HEK293 (cell line): Measurements from ENCODE around the gene VAV3.

ENCODE experiments used
- CTCF ChIA-PET: fragments of 350-600 bp; formaldehyde crosslinking; extraction: SDS; loops from one replicate; lab custom pipeline; 2021; ENCODE audit warnings: antibody characterized with exemption; lab: Yijun Ruan, JAX
- POLR2A ChIA-PET: fragments of 300-600 bp; formaldehyde crosslinking; extraction: SDS; loops from one replicate; lab custom pipeline; 2020; ENCODE audit warnings: antibody characterized with exemption, inconsistent platforms; lab: Yijun Ruan, JAX
- H3K27ac ChIP-seq: fragments of 200-500 bp; sonication (Bioruptor generic); 2 replicates; pipeline ENCODE4 v1.5.1; 2014; ENCODE audit warnings: low read depth, low read length, control low read depth, inconsistent platforms; ENCODE audit errors: extremely low read depth
- H3K36me3 ChIP-seq, 2 experiments: fragments of 200-500 bp in 1 of 2; sonication (Bioruptor generic) in 1 of 2; 1 replicate in 1 of 2; 2 replicates in 1 of 2; pipeline ENCODE4 v1.5.1; 2014 to 2017; ENCODE audit warnings: inconsistent platforms in 2 of 2, low read length in 2 of 2; ENCODE audit not compliant: control insufficient read depth in 2 of 2, insufficient read depth in 1 of 2
- H3K4me1 ChIP-seq: fragments of 200-500 bp; sonication (Bioruptor generic); 2 replicates; pipeline ENCODE4 v1.5.1; 2014; ENCODE audit warnings: mild to moderate bottlenecking, low read length, inconsistent platforms; ENCODE audit not compliant: control insufficient read depth, insufficient read depth
- H3K4me3 ChIP-seq: 2 replicates; pipeline ENCODE4 v1.5.1; 2011; ENCODE audit warnings: low read depth, mild to moderate bottlenecking, control low read depth, low read length, moderate library complexity
- H3K9me3 ChIP-seq: fragments of 200-500 bp; sonication (Bioruptor generic); 2 replicates; pipeline ENCODE4 v1.5.1; 2014; ENCODE audit warnings: low read depth, low read length, inconsistent platforms; ENCODE audit not compliant: control insufficient read depth, insufficient read depth
- IKZF3 ChIP-seq: fragments of 450-650 bp; IDR thresholded peaks from 2 replicates; pipeline ENCODE4 v1.5.0; 2018; ENCODE audit warnings: missing biosample characterization, mild to moderate bottlenecking, missing genetic modification characterization, moderate library complexity
- INSM2 ChIP-seq: fragments of 450-650 bp; formaldehyde crosslinking; IDR thresholded peaks from 2 replicates; pipeline ENCODE4 v1.5.1; 2016; ENCODE audit warnings: missing biosample characterization, missing genetic modification characterization
- KLF17 ChIP-seq: fragments of 450-650 bp; formaldehyde crosslinking; IDR thresholded peaks from 2 replicates; pipeline ENCODE4 v1.5.1; 2016; ENCODE audit warnings: missing biosample characterization, missing genetic modification characterization
- MYNN ChIP-seq: fragments of 450-650 bp; formaldehyde crosslinking; IDR thresholded peaks from 2 replicates; pipeline ENCODE4 v1.5.1; 2016; ENCODE audit warnings: missing biosample characterization, missing genetic modification characterization, borderline replicate concordance
- SCRT1 ChIP-seq: fragments of 450-650 bp; formaldehyde crosslinking; IDR thresholded peaks from 2 replicates; pipeline ENCODE4 v1.5.1; 2016; ENCODE audit warnings: missing biosample characterization, missing genetic modification characterization, borderline replicate concordance
- WT1 ChIP-seq: fragments of 450-650 bp; formaldehyde crosslinking; IDR thresholded peaks from 2 replicates; pipeline ENCODE4 v1.5.1; 2016; ENCODE audit warnings: missing biosample characterization, missing genetic modification characterization
- ZBTB10 ChIP-seq: fragments of 450-650 bp; formaldehyde crosslinking; IDR thresholded peaks from 2 replicates; pipeline ENCODE4 v1.5.1; 2016; ENCODE audit warnings: missing biosample characterization, missing genetic modification characterization
- ZBTB20 ChIP-seq: fragments of 450-650 bp; formaldehyde crosslinking; IDR thresholded peaks from 2 replicates; pipeline ENCODE4 v1.5.1; 2016; ENCODE audit warnings: missing biosample characterization, missing genetic modification characterization
- ZEB2 ChIP-seq: fragments of 450-650 bp; formaldehyde crosslinking; IDR thresholded peaks from 2 replicates; pipeline ENCODE4 v1.5.1; 2016; ENCODE audit warnings: missing biosample characterization, missing genetic modification characterization
- ZNF138 ChIP-seq: fragments of 450-650 bp; formaldehyde crosslinking; IDR thresholded peaks from 2 replicates; pipeline ENCODE4 v1.5.1; 2016; ENCODE audit warnings: missing biosample characterization, missing genetic modification characterization, borderline replicate concordance
- ZNF146 ChIP-seq: fragments of 450-650 bp; formaldehyde crosslinking; IDR thresholded peaks from 2 replicates; pipeline ENCODE4 v1.5.1; 2016; ENCODE audit warnings: missing biosample characterization, missing genetic modification characterization
- ZNF155 ChIP-seq: fragments of 450-650 bp; formaldehyde crosslinking; IDR thresholded peaks from 2 replicates; pipeline ENCODE4 v1.5.1; 2016; ENCODE audit warnings: missing biosample characterization, missing genetic modification characterization
- ZNF223 ChIP-seq: fragments of 450-650 bp; formaldehyde crosslinking; IDR thresholded peaks from 2 replicates; pipeline ENCODE4 v1.5.1; 2016; ENCODE audit warnings: missing biosample characterization, missing genetic modification characterization
- ZNF292 ChIP-seq: fragments of 450-650 bp; formaldehyde crosslinking; IDR thresholded peaks from 2 replicates; pipeline ENCODE4 v1.5.1; 2016; ENCODE audit warnings: low read depth, missing biosample characterization, missing genetic modification characterization, borderline replicate concordance
- ZNF391 ChIP-seq: fragments of 450-650 bp; formaldehyde crosslinking; IDR thresholded peaks from 2 replicates; pipeline ENCODE4 v1.5.1; 2016; ENCODE audit warnings: low read depth, missing biosample characterization, missing genetic modification characterization, borderline replicate concordance
- ZNF555 ChIP-seq: fragments of 450-650 bp; formaldehyde crosslinking; conservative IDR thresholded peaks from 2 replicates; pipeline ENCODE4 v1.5.1; 2017; ENCODE audit warnings: missing biosample characterization, mild to moderate bottlenecking, missing genetic modification characterization, inconsistent platforms
- ZNF585B ChIP-seq: fragments of 450-650 bp; formaldehyde crosslinking; IDR thresholded peaks from 2 replicates; pipeline ENCODE4 v1.5.1; 2016; ENCODE audit warnings: missing biosample characterization, missing genetic modification characterization
- ZNF596 ChIP-seq: fragments of 450-650 bp; IDR thresholded peaks from 2 replicates; pipeline ENCODE4 v1.5.0; 2018; ENCODE audit warnings: missing biosample characterization, mild to moderate bottlenecking, missing genetic modification characterization, moderate library complexity
- ZNF624 ChIP-seq: fragments of 450-650 bp; formaldehyde crosslinking; IDR thresholded peaks from 2 replicates; pipeline ENCODE4 v1.5.1; 2017; ENCODE audit warnings: missing biosample characterization, missing genetic modification characterization
- ZNF677 ChIP-seq: fragments of 450-650 bp; IDR thresholded peaks from 2 replicates; pipeline ENCODE4 v1.5.0; 2018; ENCODE audit warnings: missing biosample characterization, mild to moderate bottlenecking, missing genetic modification characterization, moderate library complexity
- ZNF747 ChIP-seq: fragments of 450-650 bp; formaldehyde crosslinking; IDR thresholded peaks from 2 replicates; pipeline ENCODE4 v1.5.1; 2016; ENCODE audit warnings: missing biosample characterization, missing genetic modification characterization
- ZNF792 ChIP-seq: fragments of 450-650 bp; formaldehyde crosslinking; IDR thresholded peaks from 2 replicates; pipeline ENCODE4 v1.5.1; 2016; ENCODE audit warnings: missing biosample characterization, missing genetic modification characterization
- TF ChIP-seq, protein P1 (sequence below): fragments of 450-650 bp; formaldehyde crosslinking; IDR thresholded peaks from 2 replicates; pipeline ENCODE4 v1.5.1; 2016; ENCODE audit warnings: missing biosample characterization, missing genetic modification characterization
- TF ChIP-seq, protein P2 (sequence below): fragments of 450-650 bp; formaldehyde crosslinking; IDR thresholded peaks from 2 replicates; pipeline ENCODE4 v1.5.1; 2016; ENCODE audit warnings: missing biosample characterization, missing genetic modification characterization
- TF ChIP-seq, protein P3 (sequence below): fragments of 450-650 bp; formaldehyde crosslinking; IDR thresholded peaks from 2 replicates; pipeline ENCODE4 v1.5.1; 2017; ENCODE audit warnings: missing biosample characterization, missing genetic modification characterization
- TF ChIP-seq, protein P4 (sequence below): fragments of 450-650 bp; formaldehyde crosslinking; IDR thresholded peaks from 2 replicates; pipeline ENCODE4 v1.5.1; 2016; ENCODE audit warnings: missing biosample characterization, missing genetic modification characterization

VAV3 gene

DNA sequence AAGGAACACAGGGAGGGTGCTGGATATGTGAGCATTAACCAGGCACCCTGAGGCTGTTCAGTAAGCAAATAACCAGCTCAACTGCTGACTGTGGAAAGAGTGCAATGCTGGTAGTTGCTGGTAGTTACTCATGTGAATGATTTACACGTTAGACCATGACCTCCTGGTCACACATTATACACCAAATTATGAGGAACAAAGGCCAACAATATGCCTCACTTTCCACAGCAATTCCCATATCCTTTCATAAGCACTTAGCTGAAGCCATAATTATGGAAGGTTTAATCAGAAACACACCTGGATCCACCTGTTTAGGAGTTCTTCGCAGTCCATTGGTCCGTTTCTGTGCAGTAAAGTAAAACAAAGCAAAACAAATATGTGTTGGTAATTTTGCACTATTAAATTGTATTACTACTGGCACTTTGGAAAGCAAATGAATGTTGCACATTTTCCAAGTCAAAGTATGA, 281.8 kb downstream of the VAV3 start (continued):
- TF ChIP-seq KLF17 (tag by site-specific recombination) = no peak
- TF ChIP-seq, protein P1, sequence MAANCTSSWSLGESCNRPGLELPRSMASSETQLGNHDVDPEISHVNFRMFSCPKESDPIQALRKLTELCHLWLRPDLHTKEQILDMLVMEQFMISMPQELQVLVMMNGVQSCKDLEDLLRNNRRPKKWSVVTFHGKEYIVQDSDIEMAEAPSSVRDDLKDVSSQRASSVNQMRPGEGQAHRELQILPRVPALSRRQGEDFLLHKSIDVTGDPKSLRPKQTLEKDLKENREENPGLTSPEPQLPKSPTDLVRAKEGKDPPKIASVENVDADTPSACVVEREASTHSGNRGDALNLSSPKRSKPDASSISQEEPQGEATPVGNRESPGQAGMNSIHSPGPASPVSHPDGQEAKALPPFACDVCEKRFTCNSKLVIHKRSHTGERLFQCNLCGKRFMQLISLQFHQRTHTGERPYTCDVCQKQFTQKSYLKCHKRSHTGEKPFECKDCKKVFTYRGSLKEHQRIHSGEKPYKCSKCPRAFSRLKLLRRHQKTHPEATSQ (tag by site-specific recombination) = no peak
- no peak for TF ChIP-seq ZNF146 (tag by site-specific recombination)
- TF ChIP-seq, protein P2, sequence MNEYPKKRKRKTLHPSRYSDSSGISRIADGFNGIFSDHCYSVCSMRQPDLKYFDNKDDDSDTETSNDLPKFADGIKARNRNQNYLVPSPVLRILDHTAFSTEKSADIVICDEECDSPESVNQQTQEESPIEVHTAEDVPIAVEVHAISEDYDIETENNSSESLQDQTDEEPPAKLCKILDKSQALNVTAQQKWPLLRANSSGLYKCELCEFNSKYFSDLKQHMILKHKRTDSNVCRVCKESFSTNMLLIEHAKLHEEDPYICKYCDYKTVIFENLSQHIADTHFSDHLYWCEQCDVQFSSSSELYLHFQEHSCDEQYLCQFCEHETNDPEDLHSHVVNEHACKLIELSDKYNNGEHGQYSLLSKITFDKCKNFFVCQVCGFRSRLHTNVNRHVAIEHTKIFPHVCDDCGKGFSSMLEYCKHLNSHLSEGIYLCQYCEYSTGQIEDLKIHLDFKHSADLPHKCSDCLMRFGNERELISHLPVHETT (tag by site-specific recombination) = no peak
- TF ChIP-seq IKZF3 (tag by site-specific recombination) = peak; percentile 39
- TF ChIP-seq ZNF596 (tag by site-specific recombination) = peak; percentile 24; the same call in 1 of the 2 replicates
- TF ChIP-seq ZNF391 (tag by site-specific recombination) = peak; percentile 28; the same call in 1 of the 2 replicates
- no peak for TF ChIP-seq ZBTB20 (tag by site-specific recombination)
- peak; percentile 62 for TF ChIP-seq WT1
- no peak for TF ChIP-seq ZNF155
- no peak for TF ChIP-seq ZNF747 (tag by site-specific recombination)

DNA sequence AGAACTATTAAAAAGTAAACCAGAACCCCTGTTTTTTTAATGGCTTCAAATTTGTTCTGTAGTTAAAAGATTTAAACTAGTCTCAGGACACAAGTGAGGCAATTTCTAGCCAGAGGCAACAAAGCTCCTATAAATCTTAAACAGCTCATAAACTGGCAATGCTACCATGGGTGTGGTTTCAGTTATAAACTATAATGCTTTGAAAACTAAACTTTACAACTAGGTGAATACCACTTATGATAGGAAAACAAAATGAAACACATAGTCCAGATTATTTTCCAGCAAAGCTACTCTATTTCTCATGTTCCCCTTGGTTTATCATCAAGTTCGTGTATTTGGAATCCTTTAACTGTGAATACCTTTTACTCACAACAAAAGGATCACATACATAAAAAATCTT, 282.5 kb downstream of the VAV3 start:
- Histone ChIP-seq H3K27ac (peak overlapping the region; percentile 48), H3K4me3 (no peak overlapping the region), H3K36me3 (no peaks in the 10 kb centered on the region), H3K9me3 (no peaks in the 10 kb centered on the region), H3K4me1 (peaks cover 24% of the 10 kb centered on the region)
- ChIA-PET POLR2A (no interaction called here), CTCF (interaction anchor here (1.1 kb wide), 1 partner anchor 67 kb away, joined by 3 read pairs; no protein-coding TSS in a partner anchor)
- TF ChIP-seq MYNN (tag by site-specific recombination) (no peak), INSM2 (tag by site-specific recombination) (peak; percentile 39; the same call in 1 of the 2 replicates), ZEB2 (tag by site-specific recombination) (no peak), ZNF292 (no peak), ZNF624 (tag by site-specific recombination) (no peak), ZNF677 (tag by site-specific recombination) (no peak), ZNF555 (tag by site-specific recombination) (no peak), ZNF223 (tag by site-specific recombination) (no peak), ZNF792 (tag by site-specific recombination) (no peak), SCRT1 (no peak), ZNF138 (tag by site-specific recombination) (no peak), ZBTB10 (no peak), ZNF585B (tag by site-specific recombination) (no peak)
- TF ChIP-seq, protein P3, sequence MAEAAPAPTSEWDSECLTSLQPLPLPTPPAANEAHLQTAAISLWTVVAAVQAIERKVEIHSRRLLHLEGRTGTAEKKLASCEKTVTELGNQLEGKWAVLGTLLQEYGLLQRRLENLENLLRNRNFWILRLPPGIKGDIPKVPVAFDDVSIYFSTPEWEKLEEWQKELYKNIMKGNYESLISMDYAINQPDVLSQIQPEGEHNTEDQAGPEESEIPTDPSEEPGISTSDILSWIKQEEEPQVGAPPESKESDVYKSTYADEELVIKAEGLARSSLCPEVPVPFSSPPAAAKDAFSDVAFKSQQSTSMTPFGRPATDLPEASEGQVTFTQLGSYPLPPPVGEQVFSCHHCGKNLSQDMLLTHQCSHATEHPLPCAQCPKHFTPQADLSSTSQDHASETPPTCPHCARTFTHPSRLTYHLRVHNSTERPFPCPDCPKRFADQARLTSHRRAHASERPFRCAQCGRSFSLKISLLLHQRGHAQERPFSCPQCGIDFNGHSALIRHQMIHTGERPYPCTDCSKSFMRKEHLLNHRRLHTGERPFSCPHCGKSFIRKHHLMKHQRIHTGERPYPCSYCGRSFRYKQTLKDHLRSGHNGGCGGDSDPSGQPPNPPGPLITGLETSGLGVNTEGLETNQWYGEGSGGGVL (tag by site-specific recombination) = no peak
- TF ChIP-seq, protein P4, sequence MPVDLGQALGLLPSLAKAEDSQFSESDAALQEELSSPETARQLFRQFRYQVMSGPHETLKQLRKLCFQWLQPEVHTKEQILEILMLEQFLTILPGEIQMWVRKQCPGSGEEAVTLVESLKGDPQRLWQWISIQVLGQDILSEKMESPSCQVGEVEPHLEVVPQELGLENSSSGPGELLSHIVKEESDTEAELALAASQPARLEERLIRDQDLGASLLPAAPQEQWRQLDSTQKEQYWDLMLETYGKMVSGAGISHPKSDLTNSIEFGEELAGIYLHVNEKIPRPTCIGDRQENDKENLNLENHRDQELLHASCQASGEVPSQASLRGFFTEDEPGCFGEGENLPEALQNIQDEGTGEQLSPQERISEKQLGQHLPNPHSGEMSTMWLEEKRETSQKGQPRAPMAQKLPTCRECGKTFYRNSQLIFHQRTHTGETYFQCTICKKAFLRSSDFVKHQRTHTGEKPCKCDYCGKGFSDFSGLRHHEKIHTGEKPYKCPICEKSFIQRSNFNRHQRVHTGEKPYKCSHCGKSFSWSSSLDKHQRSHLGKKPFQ = 0 out of 2 replicates have a peak, but pooled peaks have one; percentile 49
